Raji (cell line): ENCODE results near the gene NOS1.

Source experiments
- POLR2A ChIP-seq: IDR thresholded peaks from 2 replicates; pipeline ENCODE4 v1.6.1; 2011; ENCODE audit warnings: low read depth, low read length, control low read depth; ENCODE audit not compliant: insufficient read depth

The NOS1 gene

GRCh38 chr12:117158911-117159553 lies 202.4 kb downstream of the NOS1 start:
- TF ChIP-seq POLR2A = no peak
